ENCODE data around the gene CTNND2.

Gene CTNND2

DNA sequence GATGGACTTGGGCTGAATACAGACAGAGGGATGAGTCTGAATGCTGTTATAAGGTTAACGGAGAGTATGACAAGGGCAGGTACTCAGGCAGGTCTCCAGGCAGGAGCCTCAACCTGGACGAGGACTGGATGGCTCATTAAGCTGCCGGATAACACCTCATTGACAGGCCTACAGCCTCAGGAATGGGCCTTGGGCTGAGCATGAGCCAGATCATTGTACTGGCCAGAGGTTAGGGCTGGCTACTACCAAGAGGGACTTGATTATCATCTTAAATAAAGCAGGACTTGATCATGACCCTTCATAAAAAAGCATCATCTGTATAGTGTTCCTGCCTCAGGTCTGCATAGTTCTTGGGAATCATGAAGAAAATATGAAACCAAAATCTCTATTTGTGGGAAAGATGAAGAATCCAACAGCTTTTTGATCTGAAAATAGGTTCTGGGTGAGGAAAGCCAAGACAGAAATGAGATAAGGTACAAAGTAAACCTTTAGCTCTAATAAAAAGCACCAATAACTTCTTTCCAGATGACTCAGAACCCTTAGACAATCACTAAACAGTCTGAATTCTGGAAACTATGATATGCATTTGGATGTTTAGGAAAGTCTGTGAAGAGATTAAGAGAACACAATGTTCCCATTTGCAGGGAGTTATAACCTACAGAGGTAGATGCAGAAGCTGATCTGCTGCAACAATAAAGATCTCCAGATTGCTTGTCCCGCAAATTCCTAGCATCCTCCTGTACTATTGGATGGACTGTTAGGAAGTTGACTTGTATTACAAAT, 343.1 kb downstream of the CTNND2 start:
- H3K79me2 ChIP-seq (ENCODE audit: insufficient read depth, low read length), result no peaks in the 10 kb centered on the region
- H3K36me3 ChIP-seq (ENCODE audit: insufficient read depth, low read length), result no peaks in the 10 kb centered on the region
- no peak overlapping the region for H3K4me3 ChIP-seq (ENCODE audit: low read depth in 1 of 2, low read length in 2 of 2)
- H2AFZ ChIP-seq (ENCODE audit: low read depth, low read length), result no peak overlapping the region
- no peak overlapping the region for H3K4me2 ChIP-seq (ENCODE audit: insufficient read depth, low read length)
- DNase-seq (no peak), ATAC-seq (ENCODE audit: insufficient read depth, low read depth) (no peak)
- no peak overlapping the region for H3K9ac ChIP-seq (ENCODE audit: low read depth, low read length)
- no peaks in the 10 kb centered on the region for H3K4me1 ChIP-seq (ENCODE audit: insufficient read depth, low read length)
- no peaks in the 10 kb centered on the region for H3K9me3 ChIP-seq (ENCODE audit: insufficient read depth, low read length, severe bottlenecking)
- H4K20me1 ChIP-seq (ENCODE audit: insufficient read depth, low read length), result no peaks in the 10 kb centered on the region
- no peaks in the 10 kb centered on the region for H3K27me3 ChIP-seq (ENCODE audit: insufficient read depth, low read length, poor library complexity)
- H3K27ac ChIP-seq (ENCODE audit: low read length), result no peak overlapping the region
- TF ChIP-seq, protein P1, sequence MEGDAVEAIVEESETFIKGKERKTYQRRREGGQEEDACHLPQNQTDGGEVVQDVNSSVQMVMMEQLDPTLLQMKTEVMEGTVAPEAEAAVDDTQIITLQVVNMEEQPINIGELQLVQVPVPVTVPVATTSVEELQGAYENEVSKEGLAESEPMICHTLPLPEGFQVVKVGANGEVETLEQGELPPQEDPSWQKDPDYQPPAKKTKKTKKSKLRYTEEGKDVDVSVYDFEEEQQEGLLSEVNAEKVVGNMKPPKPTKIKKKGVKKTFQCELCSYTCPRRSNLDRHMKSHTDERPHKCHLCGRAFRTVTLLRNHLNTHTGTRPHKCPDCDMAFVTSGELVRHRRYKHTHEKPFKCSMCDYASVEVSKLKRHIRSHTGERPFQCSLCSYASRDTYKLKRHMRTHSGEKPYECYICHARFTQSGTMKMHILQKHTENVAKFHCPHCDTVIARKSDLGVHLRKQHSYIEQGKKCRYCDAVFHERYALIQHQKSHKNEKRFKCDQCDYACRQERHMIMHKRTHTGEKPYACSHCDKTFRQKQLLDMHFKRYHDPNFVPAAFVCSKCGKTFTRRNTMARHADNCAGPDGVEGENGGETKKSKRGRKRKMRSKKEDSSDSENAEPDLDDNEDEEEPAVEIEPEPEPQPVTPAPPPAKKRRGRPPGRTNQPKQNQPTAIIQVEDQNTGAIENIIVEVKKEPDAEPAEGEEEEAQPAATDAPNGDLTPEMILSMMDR (IDR thresholded peaks at IDR 0.05; ENCODE audit: borderline replicate concordance, extremely low read depth, low read length, poor library complexity, severe bottlenecking), result no peak
- no peak for TF ChIP-seq EZH2 (IDR thresholded peaks at IDR 0.05; ENCODE audit: borderline replicate concordance, low read depth, low read length, severe bottlenecking)

GRCh38 chr5:11557063-11557462, 347.2 kb downstream of the CTNND2 start:
- Histone ChIP-seq H3K79me2 (ENCODE audit: insufficient read depth, low read length) (no peaks in the 10 kb centered on the region), H4K20me1 (ENCODE audit: insufficient read depth, low read length) (no peaks in the 10 kb centered on the region), H3K4me2 (ENCODE audit: insufficient read depth, low read length) (no peak overlapping the region), H3K9me3 (ENCODE audit: insufficient read depth, low read length, severe bottlenecking) (no peaks in the 10 kb centered on the region), H3K27me3 (ENCODE audit: insufficient read depth, low read length, poor library complexity) (no peaks in the 10 kb centered on the region), H3K36me3 (ENCODE audit: insufficient read depth, low read length) (no peaks in the 10 kb centered on the region), H2AFZ (ENCODE audit: low read depth, low read length) (no peak overlapping the region), H3K4me3 (ENCODE audit: low read depth in 1 of 2, low read length in 2 of 2) (no peak overlapping the region), H3K4me1 (ENCODE audit: insufficient read depth, low read length) (no peaks in the 10 kb centered on the region), H3K27ac (ENCODE audit: low read length) (no peak overlapping the region), H3K9ac (ENCODE audit: low read depth, low read length) (no peak overlapping the region)
- TF ChIP-seq, protein P1 (IDR thresholded peaks at IDR 0.05; ENCODE audit: borderline replicate concordance, extremely low read depth, low read length, poor library complexity, severe bottlenecking), result no peak
- no peak for TF ChIP-seq EZH2 (IDR thresholded peaks at IDR 0.05; ENCODE audit: borderline replicate concordance, low read depth, low read length, severe bottlenecking)
- ATAC-seq (ENCODE audit: insufficient read depth, low read depth) (no peak), DNase-seq (no peak)

- no peaks in the 10 kb centered on the region for H3K79me2 ChIP-seq (ENCODE audit: insufficient read depth, low read length)
- H3K4me3 ChIP-seq (ENCODE audit: low read depth in 1 of 2, low read length in 2 of 2), result no peak overlapping the region
- no peaks in the 10 kb centered on the region for H3K36me3 ChIP-seq (ENCODE audit: insufficient read depth, low read length)
- H3K9ac ChIP-seq (ENCODE audit: low read depth, low read length), result no peak overlapping the region
- H2AFZ ChIP-seq (ENCODE audit: low read depth, low read length), result no peak overlapping the region
- ATAC-seq (ENCODE audit: insufficient read depth, low read depth) (no peak), DNase-seq (no peak)
- no peaks in the 10 kb centered on the region for H3K27me3 ChIP-seq (ENCODE audit: insufficient read depth, low read length, poor library complexity)
- no peak overlapping the region for H3K4me2 ChIP-seq (ENCODE audit: insufficient read depth, low read length)
- H3K27ac ChIP-seq (ENCODE audit: low read length), result no peak overlapping the region
- H4K20me1 ChIP-seq (ENCODE audit: insufficient read depth, low read length), result no peaks in the 10 kb centered on the region
- TF ChIP-seq, protein P1 (IDR thresholded peaks at IDR 0.05; ENCODE audit: borderline replicate concordance, extremely low read depth, low read length, poor library complexity, severe bottlenecking), result no peak
- no peak for TF ChIP-seq EZH2 (IDR thresholded peaks at IDR 0.05; ENCODE audit: borderline replicate concordance, low read depth, low read length, severe bottlenecking)
- H3K4me1 ChIP-seq (ENCODE audit: insufficient read depth, low read length), result no peaks in the 10 kb centered on the region
- H3K9me3 ChIP-seq (ENCODE audit: insufficient read depth, low read length, severe bottlenecking), result no peaks in the 10 kb centered on the region
Observed at GRCh38 chr5:11555171-11555570, 349.1 kb downstream of the CTNND2 start.

All from DND-41 (cell line).